ENCODE data around the gene GSTM4. TPM values are rescaled to one million over a fixed set of nuclear protein-coding genes. Genes with fewer than 3 reads are reported as not detected.

The GSTM4 gene
- total and polyA plus RNA-seq, 2 of the 8 experiments (the other 6 are each of a cell fraction or from before 2014, with no cell fraction given), result 11.3 to 31.4 TPM

GRCh38 chr1:109625176-109625575 lies 30.7 kb upstream of the GSTM4 start:
- H2AK5ac ChIP-seq (ENCODE audit: low read depth, low read length), result 0 out of 2 replicates have a peak overlapping the region, but pooled peaks have one; percentile 53
- no peak overlapping the region for H3K56ac ChIP-seq (replicated peaks; ENCODE audit: insufficient read length, low read depth, low read length)
- H3K9ac ChIP-seq (replicated peaks in 1 of 4; ENCODE audit: extremely low read depth in 1 of 4, low read depth in 3 of 4, low read length in 3 of 4), result peak overlapping the region in 1 of 4 experiments; percentile 7; a peak in 1 of 7 replicates
- H2BK5ac ChIP-seq (ENCODE audit: low read depth, low read length), result no peak overlapping the region
- H4K91ac ChIP-seq (replicated peaks; ENCODE audit: insufficient read length, low read length), result no peak overlapping the region
- no peak overlapping the region for H2BK120ac ChIP-seq (replicated peaks; ENCODE audit: low read depth, low read length)
- no peaks in the 10 kb centered on the region for H3K27me3 ChIP-seq (replicated peaks in 1 of 4; ENCODE audit: control insufficient read depth in 3 of 4, extremely low read depth in 1 of 4, insufficient read depth in 3 of 4, low read length in 3 of 4)
- peaks cover 11 to 27% (median 19%) of the 10 kb centered on the region in 4 experiments; a peak in 7 of 8 replicates for H3K36me3 ChIP-seq (ENCODE audit: control insufficient read depth in 2 of 4, insufficient read depth in 4 of 4, low read length in 3 of 4)
- ChIA-PET CTCF (ENCODE audit: partially characterized antibody) (interaction anchor here (1.0 to 10.4 kb wide), 10 partner anchors 12 to 147 kb away, joined by 3 to 73 read pairs (median 6); partner anchors contain the start of gene GNAI3), POLR2A (ENCODE audit: partially characterized antibody) (interaction anchor here (1.3 to 3.0 kb wide), 4 partner anchors 8 to 76 kb away, joined by 3 to 16 read pairs (median 9); partner anchors contain the start of gene GNAI3)
- peak overlapping the region; percentile 71; the same call in 1 of the 2 replicates for H4K8ac ChIP-seq (ENCODE audit: extremely low read depth, insufficient read depth, low read length)
- 72% methylated on average over 3 of the region's 16 CpGs; no CpG with 5 or more reads in 1 of the 2 experiments for WGBS, 2 experiments (ENCODE audit: extremely low coverage in 1 of 2, insufficient coverage in 1 of 2, insufficient read length in 1 of 2, insufficient replicate concordance in 2 of 2, low coverage in 1 of 2, low lambda C conversion rate in 2 of 2, missing lambda C conversion rate in 1 of 2)
- peaks cover 6% of the 10 kb centered on the region for H3K23me2 ChIP-seq (ENCODE audit: low read depth, low read length)
- H3K27ac ChIP-seq (ENCODE audit: low read depth, low read length), result no peak overlapping the region
- H4K5ac ChIP-seq (ENCODE audit: insufficient read length, low read depth, low read length), result no peak overlapping the region
- H3K79me1 ChIP-seq (ENCODE audit: low read depth, low read length), result peaks cover 17% of the 10 kb centered on the region
- peaks cover 0 to 37% of the 10 kb centered on the region in 2 experiments; a peak in 2 of 4 replicates for H3K79me2 ChIP-seq (ENCODE audit: control insufficient read depth in 1 of 2, insufficient read depth in 2 of 2, low read length in 2 of 2)
- peaks cover 5 to 34% of the 10 kb centered on the region in 2 experiments for H4K20me1 ChIP-seq (replicated peaks in 1 of 2; ENCODE audit: control insufficient read depth in 1 of 2, insufficient read depth in 2 of 2, low read length in 2 of 2)
- no peak overlapping the region for H3K4me3 ChIP-seq (ENCODE audit: extremely low read depth in 1 of 4, insufficient read depth in 2 of 4, low read depth in 3 of 4, low read length in 4 of 4)
- no peak overlapping the region for H3K23ac ChIP-seq (ENCODE audit: insufficient read length)
- no peak overlapping the region for H2BK12ac ChIP-seq (ENCODE audit: low read depth, low read length)
- FAIRE-seq (no peak), DNase-seq (ENCODE audit: low read depth in 1 of 2, low spot score in 2 of 2) (no peak)
- H3K4me1 ChIP-seq (replicated peaks in 1 of 4; ENCODE audit: control insufficient read depth in 3 of 4, insufficient read depth in 4 of 4, low read length in 3 of 4), result peaks cover 0 to 9% (median 5%) of the 10 kb centered on the region in 4 experiments; a peak in 5 of 7 replicates
- H3K4me2 ChIP-seq (ENCODE audit: insufficient read depth in 1 of 2, low read depth in 2 of 2, low read length in 2 of 2), result no peak overlapping the region
- no peak overlapping the region for H3K14ac ChIP-seq (ENCODE audit: insufficient read length)
- H3K9me3 ChIP-seq (ENCODE audit: insufficient read depth in 2 of 2, low read depth in 1 of 2, low read length in 1 of 2), result no peaks in the 10 kb centered on the region
- no peak overlapping the region for H3K4ac ChIP-seq (replicated peaks; ENCODE audit: insufficient read length, low read depth, low read length)
- no peak overlapping the region for H2BK15ac ChIP-seq (ENCODE audit: low read length)
- no peak overlapping the region for H2BK20ac ChIP-seq (ENCODE audit: low read length)
- no peak overlapping the region for H2AFZ ChIP-seq (ENCODE audit: low read length)
- no peak overlapping the region for H3K18ac ChIP-seq (ENCODE audit: extremely low read depth, low read length)
- TF ChIP-seq NANOG (IDR thresholded peaks at IDR 0.05; ENCODE audit: insufficient read depth, low read depth, low read length, poor library complexity, severe bottlenecking), result no peak
- no peak for TF ChIP-seq YY1 (IDR thresholded peaks at IDR 0.05; ENCODE audit: low read depth, low read length)
- TF ChIP-seq CHD1 (IDR thresholded peaks at IDR 0.05; ENCODE audit: low read depth, low read length), result no peak
- no peak for TF ChIP-seq POLR2AphosphoS5 (IDR thresholded peaks at IDR 0.05; ENCODE audit: low read depth, low read length)
- TF ChIP-seq GABPA (IDR thresholded peaks at IDR 0.05; ENCODE audit: borderline replicate concordance, insufficient read depth, low read length), result no peak
- TF ChIP-seq BACH1 (IDR thresholded peaks at IDR 0.05; ENCODE audit: low read length), result no peak
- no peak for TF ChIP-seq TAF7 (optimal IDR thresholded peaks at IDR 0.05; ENCODE audit: borderline replicate concordance, low read depth, low read length)
- no peak for TF ChIP-seq TBP (IDR thresholded peaks at IDR 0.05; ENCODE audit: low read depth, low read length)
- TF ChIP-seq TEAD4 (IDR thresholded peaks at IDR 0.05; ENCODE audit: low read depth, low read length), result no peak
- TF ChIP-seq SAP30 (IDR thresholded peaks at IDR 0.05; ENCODE audit: insufficient read depth, insufficient replicate concordance, low read length), result no peak
- no peak for TF ChIP-seq CBX8 (IDR thresholded peaks at IDR 0.05; ENCODE audit: borderline replicate concordance, low read depth, low read length)
